ENCODE data around the gene NUP214. TPM values are rescaled to one million over a fixed set of nuclear protein-coding genes. Genes with fewer than 3 reads are reported as not detected.

Gene NUP214
- total RNA-seq, 1 experiment from 2014 or later: 35.5 TPM

DNA sequence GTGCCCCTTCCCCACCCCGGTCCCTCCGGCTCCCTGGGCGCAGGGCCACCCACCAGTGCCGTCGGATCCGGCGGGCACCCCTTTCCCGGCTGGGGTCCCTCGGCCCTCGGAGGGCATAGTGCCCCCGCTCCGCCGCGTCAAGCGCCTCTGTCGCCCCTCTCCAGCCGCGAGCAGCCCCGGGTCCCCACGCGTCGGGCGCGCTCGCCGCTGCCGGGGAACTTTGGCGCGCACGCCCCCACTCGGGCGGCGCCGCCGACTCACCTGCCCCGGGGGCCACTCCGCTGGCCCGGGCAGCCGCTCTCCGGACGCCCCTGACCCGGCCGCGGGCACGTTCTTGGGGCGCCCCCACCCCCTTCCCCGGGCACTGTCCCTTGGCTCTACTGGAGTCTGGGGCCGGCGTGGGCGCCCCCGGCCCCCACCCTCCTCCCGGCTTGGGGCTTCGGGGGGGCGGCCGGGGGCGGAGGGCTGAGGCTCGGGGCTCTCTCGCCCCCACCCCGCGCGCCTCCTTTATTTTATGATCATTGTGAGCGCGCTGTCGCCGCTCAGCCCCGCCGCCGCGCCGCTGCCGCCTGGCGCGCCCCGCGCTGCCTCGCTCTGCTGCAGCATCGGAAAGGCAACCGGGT is 152.0 kb downstream of the NUP214 start:
- Histone ChIP-seq H3K9me2 (ENCODE audit: insufficient read depth) (no peaks in the 10 kb centered on the region), H3K4me2 (ENCODE audit: low read length) (peak overlapping the region; percentile 83), H3K9ac (ENCODE audit: low read length) (peak overlapping the region; percentile 50), H3K36me3 (ENCODE audit: control insufficient read depth in 1 of 2, insufficient read depth in 2 of 2, low read length in 2 of 2) (no peaks in the 10 kb centered on the region), H3K4me1 (ENCODE audit: control insufficient read depth in 1 of 2, insufficient read depth in 2 of 2, low read length in 2 of 2) (peaks cover 0 to 8% of the 10 kb centered on the region in 2 experiments; a peak in 1 of 4 replicates), H3K27ac (ENCODE audit: low read depth, low read length) (peak overlapping the region; percentile 40; the same call in 1 of the 2 replicates), H3K79me2 (ENCODE audit: insufficient read depth, low read length) (no peaks in the 10 kb centered on the region), H2AFZ (ENCODE audit: low read depth, low read length, poor library complexity, severe bottlenecking) (no peak overlapping the region), H3K9me3 (ENCODE audit: control insufficient read depth in 1 of 2, insufficient read depth in 1 of 2, low read depth in 1 of 2, low read length in 2 of 2) (no peaks in the 10 kb centered on the region), H3K27me3 (ENCODE audit: insufficient read depth, low read length) (no peaks in the 10 kb centered on the region), H3K4me3 (replicated peaks in 1 of 2; ENCODE audit: low read depth in 1 of 2, low read length in 2 of 2) (peak overlapping the region; percentile 41 to 62), H4K20me1 (ENCODE audit: insufficient read depth) (no peaks in the 10 kb centered on the region)
- intact Hi-C loops (cut with micrococcal nuclease): no loop called here
- ChIA-PET RAD21 (ENCODE audit: low non-redundant PET in 1 of 2, low total read pairs in 2 of 2, uncharacterized antibody in 2 of 2, unreplicated experiment in 2 of 2) (no interaction called here), POLR2A (no interaction called here), CTCF (no interaction called here)
- TF ChIP-seq SP1 (IDR thresholded peaks at IDR 0.05; ENCODE audit: low read depth) (no peak), ZFX (IDR thresholded peaks at IDR 0.05) (no peak), CEBPB (IDR thresholded peaks at IDR 0.05; ENCODE audit: low read depth) (no peak), SRF (IDR thresholded peaks at IDR 0.05; ENCODE audit: low read depth) (no peak), POLR2A (IDR thresholded peaks at IDR 0.05; ENCODE audit: borderline replicate concordance, extremely low read depth, insufficient read depth, insufficient read length) (no peak), YY1 (IDR thresholded peaks at IDR 0.05; ENCODE audit: extremely low read depth, insufficient replicate concordance, low read depth, low read length) (no peak)
- TF ChIP-seq, protein P1, sequence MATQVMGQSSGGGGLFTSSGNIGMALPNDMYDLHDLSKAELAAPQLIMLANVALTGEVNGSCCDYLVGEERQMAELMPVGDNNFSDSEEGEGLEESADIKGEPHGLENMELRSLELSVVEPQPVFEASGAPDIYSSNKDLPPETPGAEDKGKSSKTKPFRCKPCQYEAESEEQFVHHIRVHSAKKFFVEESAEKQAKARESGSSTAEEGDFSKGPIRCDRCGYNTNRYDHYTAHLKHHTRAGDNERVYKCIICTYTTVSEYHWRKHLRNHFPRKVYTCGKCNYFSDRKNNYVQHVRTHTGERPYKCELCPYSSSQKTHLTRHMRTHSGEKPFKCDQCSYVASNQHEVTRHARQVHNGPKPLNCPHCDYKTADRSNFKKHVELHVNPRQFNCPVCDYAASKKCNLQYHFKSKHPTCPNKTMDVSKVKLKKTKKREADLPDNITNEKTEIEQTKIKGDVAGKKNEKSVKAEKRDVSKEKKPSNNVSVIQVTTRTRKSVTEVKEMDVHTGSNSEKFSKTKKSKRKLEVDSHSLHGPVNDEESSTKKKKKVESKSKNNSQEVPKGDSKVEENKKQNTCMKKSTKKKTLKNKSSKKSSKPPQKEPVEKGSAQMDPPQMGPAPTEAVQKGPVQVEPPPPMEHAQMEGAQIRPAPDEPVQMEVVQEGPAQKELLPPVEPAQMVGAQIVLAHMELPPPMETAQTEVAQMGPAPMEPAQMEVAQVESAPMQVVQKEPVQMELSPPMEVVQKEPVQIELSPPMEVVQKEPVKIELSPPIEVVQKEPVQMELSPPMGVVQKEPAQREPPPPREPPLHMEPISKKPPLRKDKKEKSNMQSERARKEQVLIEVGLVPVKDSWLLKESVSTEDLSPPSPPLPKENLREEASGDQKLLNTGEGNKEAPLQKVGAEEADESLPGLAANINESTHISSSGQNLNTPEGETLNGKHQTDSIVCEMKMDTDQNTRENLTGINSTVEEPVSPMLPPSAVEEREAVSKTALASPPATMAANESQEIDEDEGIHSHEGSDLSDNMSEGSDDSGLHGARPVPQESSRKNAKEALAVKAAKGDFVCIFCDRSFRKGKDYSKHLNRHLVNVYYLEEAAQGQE (IDR thresholded peaks at IDR 0.05; ENCODE audit: low read depth): no peak
- BruUV-seq (replicated peaks): no TSS peak
- DNase-seq (ENCODE audit: low read depth, low spot score): no peak
- peak; percentile 37 for ATAC-seq
